Measurements from ENCODE around the gene MYL5. TPM values are rescaled to one million over a fixed set of nuclear protein-coding genes. Genes with fewer than 3 reads are reported as not detected.

The MYL5 gene
- total and polyA plus RNA-seq, 10 of the 15 experiments (the other 5 are each of a cell fraction or from before 2014, with no cell fraction given), result 1.2 to 13.8 (median 7.1) TPM

GRCh38 chr4:663438-664428, 10.6 kb upstream of the MYL5 start (continued):
- TF ChIP-seq ETV6 (conservative IDR thresholded peaks at IDR 0.05 in 1 of 2, IDR thresholded peaks at IDR 0.05 in 1 of 2; ENCODE audit: borderline replicate concordance in 1 of 2, low read depth in 1 of 2) (no peak), KDM1A (IDR thresholded peaks at IDR 0.05; ENCODE audit: borderline replicate concordance) (no peak), MAX (IDR thresholded peaks at IDR 0.05; ENCODE audit: low read depth, low read length) (peak; percentile 33; the same call in 1 of the 2 replicates), MXI1 (IDR thresholded peaks at IDR 0.05; ENCODE audit: low read depth, low read length) (no peak), TBL1XR1 (IDR thresholded peaks at IDR 0.05; ENCODE audit: low read depth, low read length) (no peak), PAX5 (IDR thresholded peaks at IDR 0.05; ENCODE audit: borderline replicate concordance, low read depth, low read length) (no peak), TCF3 (IDR thresholded peaks at IDR 0.05; ENCODE audit: borderline replicate concordance, insufficient read depth, low read depth, low read length) (0 out of 2 replicates have a peak, but pooled peaks have one; percentile 35), EGR1 (IDR thresholded peaks at IDR 0.05; ENCODE audit: borderline replicate concordance in 1 of 2, low read depth in 2 of 2, low read length in 2 of 2) (peak in 1 of 2 experiments; percentile 91; a peak in 2 of 3 replicates), SMAD5 (IDR thresholded peaks at IDR 0.05; ENCODE audit: low read depth) (no peak), MYB (IDR thresholded peaks at IDR 0.05; ENCODE audit: borderline replicate concordance, low read depth, low read length) (no peak), BHLHE40 (IDR thresholded peaks at IDR 0.05; ENCODE audit: borderline replicate concordance in 1 of 2, low read depth in 2 of 2, low read length in 1 of 2) (peak; percentile 48 to 69; a peak in 3 of 4 replicates), NR2C1 (IDR thresholded peaks at IDR 0.05) (peak; percentile 96), PKNOX1 (IDR thresholded peaks at IDR 0.05) (no peak; the same call in 1 of the 2 replicates), FOS (IDR thresholded peaks at IDR 0.05; ENCODE audit: borderline replicate concordance, extremely low read depth, insufficient read length) (no peak), HDGF (IDR thresholded peaks at IDR 0.05) (no peak)

All from GM12878 (cell line).